Activated CD8-positive, alpha-beta memory T cell treated with anti-CD3 and anti-CD28 coated beads, Interleukin-2, amount 50 U/mL, for 48 hours (primary cell): ENCODE results near the gene PTPN7.
"Not testable (repeated sequence)": the region's sequence is repeated elsewhere in the genome, so short reads cannot be mapped to it uniquely, and the experiment has no call there.

ENCODE experiments used
- DNase-seq: peaks from one replicate; pipeline ENCODE4 v3.0.0-alpha.2; 2020

PTPN7 gene

GRCh38 chr1:202127836-202128622 lies 32.4 kb downstream of the PTPN7 start:
- DNase-seq: no peak

DNA sequence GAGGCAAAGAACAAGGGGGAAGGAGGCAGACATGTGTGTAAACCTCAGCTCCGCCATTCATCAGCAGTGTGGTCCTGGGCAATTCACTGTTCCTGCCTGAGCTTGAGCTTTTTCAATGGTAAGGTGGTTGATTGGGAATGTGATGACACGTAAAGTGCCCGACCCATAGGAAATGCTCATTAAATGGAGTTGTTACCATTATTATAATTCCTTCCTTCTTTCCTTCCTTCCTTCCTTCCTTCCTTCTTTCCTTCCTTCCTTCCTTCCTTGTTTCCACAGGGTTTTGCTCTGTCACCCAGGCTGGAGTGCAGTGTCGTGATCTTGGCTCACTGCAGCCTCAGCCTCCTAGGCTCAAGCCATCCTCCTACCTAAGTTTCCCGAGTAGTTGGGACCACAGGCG lies 33.3 kb downstream of the PTPN7 start:
- no peak for DNase-seq

- no peak for DNase-seq
These were observed 34.0 kb downstream of the PTPN7 start for GRCh38 chr1:202126426-202126825.

DNA sequence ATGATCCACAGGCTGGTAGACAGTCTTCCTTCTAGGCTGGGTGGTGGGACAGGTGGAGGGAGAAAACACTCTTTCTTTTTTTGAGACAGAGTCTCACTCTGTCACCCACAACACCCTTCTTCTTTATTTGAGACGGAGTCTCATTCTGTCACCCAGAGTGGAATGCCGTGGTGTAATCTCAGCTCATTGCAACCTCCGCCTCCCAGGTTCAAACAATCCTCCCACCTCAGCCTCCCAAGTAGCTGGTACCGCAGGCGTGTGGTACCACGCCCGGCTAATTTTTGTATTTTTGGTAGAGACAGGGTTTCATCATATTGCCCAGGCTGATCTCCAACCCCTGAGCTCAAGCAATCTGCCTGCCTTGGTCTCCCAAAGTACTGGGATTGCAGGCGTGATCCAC lies 34.8 kb downstream of the PTPN7 start:
- DNase-seq: no peak

DNA sequence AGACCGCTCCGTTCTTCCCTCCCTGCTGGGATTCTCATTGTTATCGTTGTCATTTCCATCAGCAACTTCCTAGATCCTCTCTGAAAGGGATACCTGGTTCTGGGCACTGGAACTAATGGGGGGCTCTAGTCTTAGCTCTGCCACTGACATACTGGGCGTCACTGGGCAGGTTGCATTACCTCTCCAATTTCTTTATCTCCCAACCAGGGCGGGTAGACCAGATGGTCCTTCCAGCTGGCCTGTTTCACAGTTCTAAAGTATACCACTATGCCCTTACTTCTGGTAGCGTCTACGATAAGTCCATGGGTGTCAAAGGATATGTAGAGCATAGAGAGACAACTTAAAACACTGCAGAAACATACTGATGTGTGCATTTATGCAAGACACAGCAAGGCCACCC lies 36.3 kb downstream of the PTPN7 start:
- DNase-seq: no peak

- DNase-seq: no peak
These were observed 37.0 kb downstream of the PTPN7 start for GRCh38 chr1:202123336-202123813.

GRCh38 chr1:202122639-202123335 lies 37.6 kb downstream of the PTPN7 start, which contains the start of gene GPR37L1:
GPR37L1 (plus strand) TSS chr1:202122917; CDS start chr1:202122964, 47 bp downstream.
- DNase-seq: no peak

GRCh38 chr1:202121006-202121405 lies 39.4 kb downstream of the PTPN7 start:
- no peak for DNase-seq

- DNase-seq: no peak
These were observed 42.5 kb downstream of the PTPN7 start for GRCh38 chr1:202117898-202118371.

DNA sequence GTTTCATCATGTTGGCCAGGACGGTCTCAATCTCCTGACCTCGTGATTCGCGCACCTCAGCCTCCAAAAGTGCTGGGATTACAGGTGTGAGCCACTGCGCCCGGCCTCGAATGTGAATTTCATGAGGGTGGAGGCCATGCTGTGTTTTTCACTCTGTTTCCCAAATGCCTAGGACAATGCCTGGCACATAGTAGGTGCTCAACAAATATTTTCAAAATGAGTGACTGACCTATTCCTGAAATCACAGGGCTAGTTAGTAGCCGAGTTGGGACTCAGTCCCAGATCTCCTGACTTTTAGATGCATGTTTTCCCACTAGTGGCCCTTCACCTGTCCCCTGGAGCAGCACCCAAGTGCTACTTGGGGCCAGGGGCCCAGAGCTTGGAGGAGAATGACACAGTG lies 44.1 kb downstream of the PTPN7 start:
- no peak for DNase-seq

DNA sequence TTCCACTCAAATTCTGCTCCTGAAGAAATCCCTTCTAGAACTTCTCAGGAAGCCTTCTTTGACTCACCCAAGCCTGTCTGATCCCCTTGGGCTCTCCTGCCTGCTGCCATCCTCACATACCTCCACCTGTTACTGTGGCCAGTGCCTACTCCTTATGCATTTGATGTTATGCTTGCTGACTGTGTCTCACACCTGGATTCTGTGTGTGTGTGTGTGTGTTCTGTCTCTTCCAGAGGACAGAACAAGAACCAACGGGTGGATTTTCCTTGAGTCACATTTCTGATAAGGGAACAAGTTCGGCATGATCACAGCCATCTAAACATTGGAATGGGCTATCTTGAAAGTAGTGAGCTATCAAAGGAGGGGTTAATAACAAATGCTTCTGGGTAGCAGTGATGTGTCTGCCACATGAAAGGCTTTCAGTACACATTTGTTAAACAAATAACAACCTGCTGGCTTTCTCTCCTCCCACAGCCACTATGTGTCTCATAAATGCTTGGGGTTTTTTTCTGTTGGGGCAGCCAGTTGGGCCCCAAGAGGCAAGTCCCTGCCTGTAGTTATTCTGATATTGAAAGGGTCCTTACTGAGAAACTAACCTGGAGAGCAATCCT lies 46.6 kb downstream of the PTPN7 start:
- DNase-seq: no peak

GRCh38 chr1:202112859-202113689 lies 47.3 kb downstream of the PTPN7 start:
- DNase-seq: no peak

GRCh38 chr1:202111589-202111988 lies 48.8 kb downstream of the PTPN7 start:
- DNase-seq: not testable (repeated sequence)

GRCh38 chr1:202110977-202111376 lies 49.4 kb downstream of the PTPN7 start:
- DNase-seq: no peak

GRCh38 chr1:202107801-202108731 lies 52.3 kb downstream of the PTPN7 start:
- DNase-seq: no peak

DNA sequence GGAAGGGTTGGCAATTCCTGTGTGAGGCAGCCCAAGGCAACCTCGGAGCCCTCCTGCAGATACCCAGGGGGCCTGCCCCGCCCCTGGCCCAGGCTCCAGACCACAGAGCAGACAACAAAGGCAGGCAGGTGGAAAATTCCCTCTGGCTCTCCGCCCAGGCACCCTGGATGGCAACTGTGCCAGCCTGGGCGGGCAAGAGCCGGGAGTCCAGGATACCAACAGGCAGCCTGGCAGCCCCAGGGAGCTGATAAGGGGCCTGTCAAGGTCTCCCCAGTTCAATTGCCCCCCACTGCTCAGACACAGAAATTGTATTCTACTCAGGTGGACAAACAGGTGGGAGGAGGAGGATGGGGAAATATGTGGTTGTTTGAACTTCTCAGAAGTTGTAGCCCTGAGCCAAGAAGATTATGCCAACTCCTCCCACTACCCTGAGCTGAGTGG lies 53.1 kb downstream of the PTPN7 start:
- DNase-seq: no peak

GRCh38 chr1:202106340-202107254 lies 53.8 kb downstream of the PTPN7 start:
- DNase-seq: no peak

DNA sequence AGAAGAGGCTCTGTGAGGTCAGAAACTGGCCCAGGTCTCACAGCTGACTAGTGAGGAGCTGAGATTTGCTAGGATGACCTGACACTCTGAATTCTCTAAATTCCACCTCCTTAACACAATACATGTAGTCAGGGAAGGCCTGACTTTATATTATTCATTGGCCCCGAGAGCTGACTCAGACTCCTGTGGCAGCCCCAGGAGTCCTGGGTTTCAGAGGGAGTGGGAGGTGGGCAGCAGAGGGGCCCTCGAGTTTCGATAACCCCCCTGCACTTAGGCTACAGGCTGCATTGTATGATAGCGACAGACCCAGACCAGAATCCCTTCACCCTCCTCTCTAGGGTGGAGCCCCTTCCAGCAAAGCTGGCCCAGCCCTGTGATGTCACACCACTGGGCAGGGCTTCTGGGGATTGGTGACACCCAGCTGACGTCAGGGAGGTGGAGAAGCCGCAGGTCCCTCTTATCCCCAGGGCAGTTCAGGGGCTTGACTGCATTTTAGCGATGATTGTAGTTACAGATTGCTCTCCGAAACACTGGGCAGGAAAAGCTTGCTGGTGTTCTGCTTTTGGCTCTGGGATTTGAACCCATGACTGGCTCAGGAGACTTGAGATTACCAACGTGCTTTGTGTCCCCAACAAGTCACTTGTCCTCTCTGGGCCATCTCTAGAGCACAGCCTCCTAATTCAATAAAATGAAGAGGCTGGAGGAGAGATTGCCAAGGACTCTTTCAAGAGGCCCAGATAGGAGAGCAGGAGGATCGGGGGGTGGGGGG lies 54.6 kb downstream of the PTPN7 start:
- no peak for DNase-seq

GRCh38 chr1:202104073-202104472 lies 56.3 kb downstream of the PTPN7 start:
- DNase-seq: no peak

GRCh38 chr1:202101184-202101583 lies 59.2 kb downstream of the PTPN7 start:
- DNase-seq: no peak
